DMS53 treated with DMSO at 0.1 percent for 48 hours (cell line): ENCODE data around the gene GRID1.
A peak's percentile ranks its signal among the peaks of the same experiment; 100 is the strongest.

Experiments used
- DNase-seq: peaks from one replicate; lab custom pipeline; 2025; ENCODE audit not compliant: unreplicated experiment; lab: John Stamatoyannopoulos, UW

GRID1 gene

GRCh38 chr10:85645926-85646711, 720.5 kb downstream of the GRID1 start:
- DNase-seq, result peak; percentile 77

DNA sequence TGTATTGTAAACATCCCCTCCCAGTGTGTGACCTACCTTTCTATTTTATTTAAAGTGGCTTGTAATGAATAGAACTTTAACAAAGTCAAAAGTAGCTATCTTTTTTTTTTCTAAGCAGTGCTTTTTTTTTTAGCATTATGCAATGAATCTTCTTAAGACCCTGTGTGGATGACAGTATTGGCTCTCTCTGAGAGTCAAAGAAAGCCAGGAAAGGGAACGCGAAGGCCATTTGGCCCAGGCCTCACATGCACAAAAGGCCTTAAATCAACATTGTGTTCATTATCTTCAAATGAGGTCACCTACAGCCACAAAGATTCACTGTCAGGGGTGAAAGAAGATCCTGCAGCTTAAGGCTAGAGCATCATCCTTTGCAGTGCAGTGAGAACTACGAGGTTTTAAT, 721.5 kb downstream of the GRID1 start:
- no peak for DNase-seq

DNA sequence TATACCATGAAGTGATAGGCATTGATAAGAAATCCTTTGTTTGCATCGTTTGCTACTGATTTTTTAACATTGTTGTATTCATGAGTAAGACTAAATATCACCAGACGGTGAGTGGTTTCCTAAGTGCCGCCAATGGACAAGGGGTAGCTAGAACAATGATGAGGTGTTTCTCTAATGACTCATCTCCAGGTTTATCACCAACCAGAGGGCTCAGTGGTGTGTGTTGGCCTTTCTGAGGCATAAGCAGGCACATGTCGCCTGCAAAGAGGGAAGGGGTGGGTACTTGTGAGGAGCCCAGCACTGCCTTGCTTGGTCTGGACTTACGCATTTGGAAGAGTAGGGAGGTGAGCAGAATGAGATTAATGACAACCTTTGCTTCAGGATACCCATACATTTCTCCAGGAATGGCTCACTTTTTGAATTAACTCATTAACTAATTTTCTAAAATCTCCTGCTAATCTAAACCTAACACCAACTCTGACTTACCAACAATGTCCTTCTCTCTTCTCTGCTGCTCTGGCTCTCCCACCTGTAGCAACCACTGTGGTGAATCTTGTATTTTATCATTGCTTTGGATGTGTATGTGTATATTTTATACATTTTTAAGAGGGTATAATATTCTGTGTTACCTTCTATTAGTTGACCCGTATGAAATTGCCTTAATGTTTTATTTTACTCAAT, 722.6 kb downstream of the GRID1 start:
- DNase-seq, result peak; percentile 88

DNA sequence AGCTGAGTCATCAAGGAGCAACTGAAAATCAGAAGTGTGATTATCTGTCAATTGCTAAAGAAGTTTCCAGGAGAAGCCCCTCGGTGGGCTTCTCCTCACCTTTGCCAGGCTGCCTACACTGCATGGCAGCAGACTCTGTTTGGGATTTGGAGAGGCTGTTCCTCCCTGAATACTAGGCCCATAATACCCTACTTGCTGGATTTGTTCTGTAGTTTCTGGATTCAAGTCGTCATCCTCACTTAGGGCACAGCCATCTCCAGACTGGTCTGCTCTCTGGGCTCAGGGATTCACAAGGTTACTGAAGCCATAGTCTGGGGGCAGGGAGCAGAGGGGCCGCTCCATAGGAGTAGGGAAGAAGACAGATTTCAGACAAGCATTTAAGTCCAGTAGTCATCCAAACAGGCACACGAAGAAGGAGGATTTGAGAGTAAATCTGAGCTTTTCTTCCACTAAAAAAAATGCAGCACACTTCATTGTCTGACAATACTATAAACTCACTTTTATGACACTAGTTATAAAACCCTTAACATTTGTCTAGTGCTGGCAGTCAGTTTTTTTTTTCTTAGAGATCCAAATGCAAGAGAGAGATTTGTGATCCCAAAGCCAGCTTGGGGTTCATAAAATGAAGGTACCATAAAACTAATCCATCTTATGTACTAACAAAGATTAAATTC, 723.3 kb downstream of the GRID1 start:
- no peak for DNase-seq

- DNase-seq, result peak; percentile 91
Observed at GRCh38 chr10:85642421-85643170, 724.0 kb downstream of the GRID1 start.

- no peak for DNase-seq
Observed at GRCh38 chr10:85642082-85642420, 724.5 kb downstream of the GRID1 start.

DNA sequence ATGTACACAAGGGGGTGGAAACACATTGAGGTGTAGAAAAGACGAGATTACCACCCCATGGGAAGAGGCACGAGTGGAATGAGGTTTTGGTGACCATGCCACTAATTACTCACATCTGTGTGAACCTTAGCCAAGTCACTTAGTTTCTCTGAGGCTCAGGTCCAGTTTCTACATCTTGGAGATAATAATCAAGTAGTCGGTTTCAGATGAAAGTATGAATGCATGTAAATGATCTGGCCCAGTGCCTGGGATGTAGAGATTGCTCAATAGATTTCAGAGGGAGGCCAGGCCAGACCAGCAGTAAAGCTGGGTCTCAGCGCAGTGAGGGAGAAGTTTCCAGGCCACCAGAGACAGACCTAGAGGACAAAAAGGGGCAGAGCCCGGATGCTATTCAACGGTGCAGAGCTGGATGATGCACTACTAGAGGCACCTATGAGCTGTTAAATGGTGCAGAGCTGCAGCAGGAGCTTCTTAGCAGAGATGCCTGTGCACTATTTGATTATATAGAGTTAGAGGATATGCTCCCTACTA, 725.1 kb downstream of the GRID1 start:
- no peak for DNase-seq

- no peak for DNase-seq
Observed at GRCh38 chr10:85638797-85639196, 727.8 kb downstream of the GRID1 start.

GRCh38 chr10:85635650-85636049, 730.9 kb downstream of the GRID1 start:
- no peak for DNase-seq

DNA sequence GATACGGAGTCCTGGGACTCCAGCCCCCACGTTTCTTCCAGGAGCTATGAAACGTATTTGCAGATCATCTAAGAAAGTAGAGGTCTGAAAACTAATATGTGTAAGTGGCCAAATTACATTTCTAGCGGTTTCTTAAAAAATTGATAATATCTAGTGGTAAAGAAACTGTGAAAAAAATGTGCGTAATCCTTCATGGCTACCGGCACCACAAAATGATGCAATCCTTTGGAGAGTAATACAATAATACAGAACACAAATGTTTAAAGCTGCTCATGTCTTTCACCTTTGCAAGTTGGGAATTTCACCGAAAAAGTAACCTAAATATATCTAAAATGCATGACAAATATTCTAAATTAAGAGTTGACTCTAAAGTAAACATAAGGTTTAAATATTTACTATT, 742.1 kb downstream of the GRID1 start:
- no peak for DNase-seq

DNA sequence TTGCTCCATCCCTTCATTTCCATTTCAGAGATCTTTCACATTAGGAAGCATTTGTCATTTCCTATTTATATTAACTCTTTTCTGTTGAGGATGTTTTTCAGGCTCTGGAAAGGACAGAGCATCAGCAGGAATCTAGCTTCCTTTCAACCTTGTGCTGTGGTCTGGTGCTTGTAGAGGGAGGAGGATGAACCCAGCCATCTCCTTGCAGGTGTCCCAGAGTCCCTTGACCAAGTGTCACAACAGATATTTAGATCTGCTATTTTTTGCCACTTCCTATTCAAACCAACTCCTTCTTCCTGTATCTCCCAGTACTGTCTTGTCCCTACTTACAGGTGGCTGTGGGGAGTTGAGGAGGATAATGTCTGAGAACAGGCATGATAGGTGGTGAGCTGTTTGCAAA, 742.8 kb downstream of the GRID1 start:
- DNase-seq, result no peak

DNA sequence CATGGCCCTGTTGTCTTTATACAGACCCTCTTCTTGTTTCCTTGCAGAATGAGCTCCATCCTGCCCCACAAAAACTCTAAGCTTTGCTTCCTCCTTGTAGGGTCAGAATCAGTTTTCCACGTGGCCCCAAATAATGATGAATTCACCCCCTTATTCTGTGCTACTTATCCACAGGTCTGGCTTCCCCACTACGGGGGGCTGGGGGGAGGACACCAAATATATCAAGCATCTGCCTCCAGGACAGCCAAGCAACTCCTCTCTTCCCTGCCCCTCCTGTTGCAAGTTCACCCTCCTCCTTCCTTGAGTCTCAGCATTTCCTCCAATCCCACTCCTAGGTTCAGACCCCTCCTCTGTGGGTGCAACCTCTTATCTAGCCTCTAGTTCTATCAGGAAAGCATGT, 743.3 kb downstream of the GRID1 start:
- DNase-seq, result no peak

- no peak for DNase-seq
Observed at GRCh38 chr10:85622425-85622824, 744.2 kb downstream of the GRID1 start.

DNA sequence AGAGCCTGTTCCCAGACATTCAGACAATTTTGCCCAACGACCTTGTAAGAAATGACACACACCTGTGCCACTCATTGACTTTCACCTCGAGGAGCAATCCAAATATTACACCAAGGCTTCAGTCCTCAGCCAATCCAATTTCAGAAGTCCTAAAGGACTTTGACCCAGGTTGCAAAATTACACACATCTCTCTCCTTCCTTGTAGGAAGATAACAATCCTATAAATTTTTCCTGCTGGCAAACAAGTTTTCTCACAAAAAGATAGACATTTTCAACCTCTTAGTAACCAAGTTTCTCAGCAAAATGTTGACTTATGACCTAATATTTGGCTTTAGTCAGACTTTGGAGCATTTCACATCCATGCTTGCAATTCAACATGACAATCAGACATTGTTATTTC, 745.0 kb downstream of the GRID1 start:
- DNase-seq, result no peak

DNA sequence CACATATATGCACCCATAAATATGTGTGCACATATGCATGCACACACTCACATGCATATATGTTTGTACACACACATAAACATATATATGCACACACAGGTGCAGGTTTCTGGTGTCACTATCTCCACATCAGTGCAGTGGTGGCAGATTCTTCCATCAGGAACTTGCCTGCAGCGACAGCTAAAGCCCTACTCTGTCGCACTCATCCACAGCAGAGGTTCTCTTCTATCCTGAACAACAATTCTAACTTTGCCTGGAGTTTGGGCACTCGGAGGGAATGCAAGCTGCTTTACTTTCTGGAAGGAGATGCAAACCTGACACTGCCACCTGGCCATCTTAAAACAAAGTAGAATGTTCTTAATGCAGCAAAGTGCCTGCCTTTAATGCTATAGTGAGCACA, 745.8 kb downstream of the GRID1 start:
- DNase-seq, result no peak

DNA sequence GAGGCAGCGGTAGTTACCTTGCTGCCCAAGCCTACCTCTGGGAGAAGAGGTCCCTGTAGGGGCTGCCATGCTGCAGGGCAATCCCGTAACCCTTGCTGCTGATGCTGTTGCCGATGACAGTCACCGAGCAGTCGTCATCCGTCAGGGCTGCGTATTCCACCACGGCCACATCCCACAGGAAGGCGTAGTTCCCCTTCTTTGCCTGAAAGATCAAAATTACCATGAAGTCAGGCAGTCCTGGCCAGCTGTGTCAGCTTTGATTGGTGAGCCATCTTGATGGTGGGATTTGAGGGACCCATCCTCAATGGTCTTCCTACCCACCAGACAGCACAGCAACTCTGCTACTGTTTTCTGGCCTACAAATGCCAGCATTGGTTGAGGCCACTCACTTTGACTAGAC, 746.8 kb downstream of the GRID1 start:
- no peak for DNase-seq

GRCh38 chr10:85618841-85619240, 747.8 kb downstream of the GRID1 start:
- no peak for DNase-seq

- DNase-seq, result no peak
Observed at GRCh38 chr10:85617751-85618546, 748.6 kb downstream of the GRID1 start.

- no peak for DNase-seq
Observed at GRCh38 chr10:85615556-85615955, 751.0 kb downstream of the GRID1 start.

DNA sequence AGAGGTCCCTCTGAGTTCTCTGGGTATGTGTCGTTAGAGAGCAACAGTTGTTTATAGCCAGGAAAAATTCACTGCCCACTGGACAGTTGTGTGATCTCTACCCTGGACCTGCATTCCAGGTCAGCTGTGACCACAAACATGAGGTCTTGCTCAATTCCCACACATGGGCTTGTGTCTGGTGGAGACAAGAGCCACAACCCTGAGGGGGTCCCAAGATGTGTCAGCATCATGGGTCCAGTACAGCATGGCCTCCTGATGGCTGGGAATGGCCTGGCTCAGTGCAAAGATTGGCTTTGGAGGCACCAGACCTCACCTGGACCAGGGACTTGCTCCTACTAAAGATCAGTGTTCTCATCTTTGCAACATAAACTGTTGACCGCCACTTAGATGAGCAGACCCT, 751.6 kb downstream of the GRID1 start:
- DNase-seq, result no peak
